Dendritic cell treated with granulocyte-macrophage colony-stimulating factor and Interleukin-4, amounts not matched to agents 40 ng/mL and 50 ng/mL, for 4 days (primary cell): Measurements from ENCODE around the gene PDE4C.

ENCODE experiments used
- H3K27ac Mint-ChIP-seq: one replicate; pipeline ENCODE4 v1.8.0; 2022; ENCODE audit warnings: mild to moderate bottlenecking, mixed read lengths
- H3K27me3 Mint-ChIP-seq: one replicate; pipeline ENCODE4 v1.8.0; 2022; ENCODE audit warnings: mild to moderate bottlenecking, mixed read lengths
- H3K36me3 Mint-ChIP-seq: one replicate; pipeline ENCODE4 v1.8.0; 2022; ENCODE audit warnings: low read depth, mixed read lengths
- H3K4me1 Mint-ChIP-seq: one replicate; pipeline ENCODE4 v1.8.0; 2022; ENCODE audit warnings: low read depth, mixed read lengths
- H3K4me3 Mint-ChIP-seq: one replicate; pipeline ENCODE4 v1.8.0; 2022; ENCODE audit warnings: mild to moderate bottlenecking, moderate library complexity, mixed read lengths
- H3K9me3 Mint-ChIP-seq: one replicate; pipeline ENCODE4 v1.8.0; 2022; ENCODE audit warnings: mixed read lengths
- intact Hi-C: fragments of 100-400 bp; cut with micrococcal nuclease; formaldehyde crosslinking; loops from one replicate; pipeline ENCODE4 v1.15.0; 2022

The PDE4C gene

DNA sequence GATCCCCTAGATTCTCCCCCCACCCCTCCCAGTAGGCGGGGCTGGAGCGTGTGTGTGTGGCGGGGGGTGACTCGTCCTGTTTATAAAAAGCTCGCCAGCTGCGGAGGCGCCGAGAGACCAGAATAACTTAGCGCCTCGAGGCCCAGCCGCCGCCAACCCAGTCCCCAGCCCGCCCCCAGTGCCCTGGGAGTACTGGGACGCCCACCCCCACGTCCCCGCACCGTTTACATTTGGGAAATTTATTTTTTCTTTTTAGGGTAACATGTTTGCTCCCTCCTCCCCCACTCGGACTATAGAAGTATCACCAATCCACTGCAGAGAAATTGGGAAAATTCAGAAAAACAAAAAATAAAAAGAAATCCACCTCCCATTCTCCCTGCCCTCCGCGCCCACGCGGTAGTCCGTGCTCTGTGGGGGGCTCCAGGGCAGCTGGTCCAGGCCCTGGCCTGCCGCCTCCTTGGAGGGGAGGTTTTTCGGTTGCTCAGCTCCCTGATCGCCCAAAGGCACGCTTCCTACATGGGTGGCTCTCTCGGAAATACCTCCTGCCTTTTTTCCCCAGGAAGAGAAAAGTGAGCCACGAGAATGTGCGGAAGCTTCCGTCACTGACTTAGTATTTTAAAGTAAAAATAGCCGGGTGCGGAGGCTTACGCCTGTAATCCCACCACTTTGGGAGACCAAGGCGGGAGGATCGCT lies 20.9 kb downstream of the PDE4C start:
- H3K27me3 Mint-ChIP-seq = peaks cover 36% of the 10 kb centered on the region
- intact Hi-C loops = loop anchor here (10.0 kb wide), 1 partner anchor 119 kb away; the partner anchor contains the start of gene LSM4
- peak overlapping the region; percentile 87 for H3K4me3 Mint-ChIP-seq
- H3K36me3 Mint-ChIP-seq = peaks cover 25% of the 10 kb centered on the region
- peaks cover 34% of the 10 kb centered on the region for H3K4me1 Mint-ChIP-seq
- H3K9me3 Mint-ChIP-seq = no peaks in the 10 kb centered on the region
- peak overlapping the region; percentile 94 for H3K27ac Mint-ChIP-seq

DNA sequence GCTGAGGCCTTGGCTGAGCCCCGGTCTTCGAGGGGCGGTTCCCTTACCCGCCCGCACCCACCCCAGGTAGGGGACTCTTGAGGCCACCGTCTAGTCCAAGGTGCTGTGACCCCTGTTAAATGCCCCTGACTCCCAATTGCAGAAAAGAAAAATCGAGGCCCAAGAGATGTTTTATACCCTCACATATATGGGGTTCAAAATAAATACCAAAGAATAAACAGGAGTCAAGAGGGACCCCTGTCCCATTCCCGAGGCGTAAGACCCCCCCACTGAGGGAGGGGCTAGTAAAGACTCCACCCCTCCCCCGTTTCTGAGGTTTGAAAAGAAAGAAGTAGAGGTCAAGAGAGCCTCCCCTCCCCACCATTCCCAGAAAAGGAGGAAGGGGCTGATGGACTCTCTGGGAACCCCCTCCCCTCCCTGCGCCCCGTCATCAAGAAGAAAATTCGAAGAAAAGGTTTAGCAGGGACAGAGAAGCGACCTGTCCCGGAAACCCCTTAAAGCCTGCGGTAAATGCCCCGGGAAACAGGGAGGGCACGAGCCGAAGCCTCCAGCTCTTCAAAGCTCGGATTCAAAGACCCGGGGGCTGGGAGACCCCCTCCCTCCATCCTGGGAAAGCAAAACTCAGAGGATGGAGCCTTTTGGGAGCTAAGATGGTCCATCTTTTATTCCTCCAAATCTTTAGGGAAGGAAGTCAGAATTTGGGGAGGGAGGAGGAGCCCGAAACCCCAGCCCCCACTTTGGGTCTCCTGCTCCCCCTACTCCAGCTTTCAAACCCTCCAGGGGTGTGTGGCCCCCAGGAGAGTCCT lies 21.6 kb downstream of the PDE4C start:
- H3K4me3 Mint-ChIP-seq = peak overlapping the region; percentile 87
- H3K4me1 Mint-ChIP-seq = peaks cover 34% of the 10 kb centered on the region
- peak overlapping the region; percentile 94 for H3K27ac Mint-ChIP-seq
- H3K36me3 Mint-ChIP-seq = peaks cover 32% of the 10 kb centered on the region
- peaks cover 28% of the 10 kb centered on the region for H3K27me3 Mint-ChIP-seq
- no peaks in the 10 kb centered on the region for H3K9me3 Mint-ChIP-seq
- intact Hi-C loops = loop anchor here (1.0 to 10.0 kb wide), 4 partner anchors 12 to 213 kb away; partner anchors contain the start of genes IFI30, LSM4 and SSBP4

DNA sequence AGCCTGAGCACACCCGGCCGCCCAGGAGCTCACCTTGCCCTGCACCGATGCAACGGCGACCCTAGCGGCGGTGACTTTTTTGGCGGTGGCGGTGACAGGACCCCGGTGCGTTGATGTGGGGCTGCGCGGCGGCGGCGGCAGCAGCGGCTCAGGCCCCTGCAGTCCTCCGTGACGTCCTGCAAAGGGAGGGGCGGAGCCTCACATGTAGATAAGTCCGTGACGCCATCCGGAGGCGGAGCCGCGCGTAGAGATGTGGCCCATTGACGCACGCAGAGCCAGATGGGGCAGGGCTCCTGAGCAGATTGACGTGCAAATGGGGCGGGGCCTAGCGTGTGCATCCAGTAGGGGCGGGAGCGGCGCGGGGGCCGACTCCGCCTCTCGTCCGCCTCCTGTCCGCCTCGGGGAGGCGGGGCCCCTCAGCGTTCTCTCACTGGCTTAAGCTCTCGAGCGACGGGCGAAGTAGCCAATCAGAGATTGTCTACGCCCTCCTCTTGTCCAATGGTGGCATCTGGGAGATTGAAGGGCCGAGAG lies 22.3 kb downstream of the PDE4C start, which contains the start of gene RAB3A:
Gene RAB3A, minus strand, starts transcription at position 180 of the 531 bp plus-strand sequence. CDS start 1,302 bp downstream, outside the sequence.
- Mint-ChIP-seq H3K4me1 (peaks cover 34% of the 10 kb centered on the region), H3K27ac (peak within 1 kb of the TSS; percentile 94), H3K27me3 (peaks cover 23% of the 10 kb centered on the region), H3K36me3 (peaks cover 39% of the 10 kb centered on the region), H3K9me3 (no peaks in the 10 kb centered on the region), H3K4me3 (peak within 1 kb of the TSS; percentile 93)
- intact Hi-C loops = loop anchor here (1.0 to 10.0 kb wide), 4 partner anchors 12 to 213 kb away; partner anchors contain the start of genes IFI30, LSM4 and SSBP4

DNA sequence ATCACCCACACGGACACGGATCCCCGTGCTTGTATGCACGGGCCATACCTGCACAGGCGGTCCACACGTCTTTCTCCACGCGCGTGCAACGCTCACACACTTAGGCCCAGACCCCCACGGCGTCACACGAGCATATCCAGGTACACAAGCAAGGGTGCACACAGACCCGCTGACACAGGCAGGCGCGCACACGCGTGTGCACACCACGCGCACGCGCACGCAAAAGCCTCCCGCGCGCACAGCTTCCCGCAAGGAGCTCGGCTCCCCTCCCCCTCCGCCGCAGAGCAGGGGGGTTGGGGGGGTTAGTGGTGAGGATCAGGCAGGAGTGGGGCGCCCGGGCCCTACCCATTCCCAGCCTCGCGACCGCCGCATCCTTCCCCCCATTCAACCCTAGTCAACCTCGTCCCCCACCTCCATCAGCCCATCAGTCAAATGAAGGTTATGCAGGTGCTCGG lies 22.8 kb downstream of the PDE4C start:
- Mint-ChIP-seq H3K27me3 (peaks cover 18% of the 10 kb centered on the region), H3K9me3 (no peaks in the 10 kb centered on the region), H3K27ac (peak overlapping the region; percentile 94), H3K36me3 (peaks cover 44% of the 10 kb centered on the region), H3K4me3 (peak overlapping the region; percentile 93), H3K4me1 (peaks cover 34% of the 10 kb centered on the region)
- intact Hi-C loops = loop anchor here (5.0 to 10.0 kb wide), 2 partner anchors 121 to 214 kb away; partner anchors contain the start of genes LSM4 and SSBP4

DNA sequence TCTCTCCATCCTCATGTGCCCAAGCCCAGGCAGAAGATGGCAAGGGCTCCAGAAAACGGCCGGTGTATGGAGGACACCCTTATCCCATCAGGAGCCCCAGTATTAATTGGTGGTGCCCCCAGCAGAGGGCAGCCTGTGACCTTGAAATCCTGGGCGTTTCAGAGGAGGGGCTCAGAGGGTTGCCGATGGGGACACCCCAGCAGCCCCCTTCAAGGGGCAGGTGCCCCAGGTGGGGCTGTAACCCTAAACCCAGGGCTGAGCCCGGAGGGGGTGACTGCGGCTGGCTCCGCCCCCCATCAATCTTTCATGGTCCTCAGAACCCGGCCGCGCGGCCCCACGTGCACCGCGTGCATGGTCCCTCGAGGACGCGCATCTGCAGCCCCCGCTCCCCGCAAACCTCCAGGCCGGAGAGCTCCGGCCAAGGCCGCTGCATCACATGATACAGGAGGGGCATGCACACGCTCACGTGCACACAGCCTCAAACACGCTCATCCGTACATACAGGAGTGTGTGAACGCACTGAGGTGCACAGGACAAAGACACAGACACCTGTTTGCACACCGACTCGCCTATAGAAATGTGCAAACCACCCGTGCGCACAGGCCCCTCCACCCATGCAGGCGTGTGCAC lies 23.3 kb downstream of the PDE4C start:
- intact Hi-C loops = loop anchor here (5.0 to 10.0 kb wide), 2 partner anchors 122 to 214 kb away; partner anchors contain the start of genes LSM4 and SSBP4
- Mint-ChIP-seq H3K4me3 (peak overlapping the region; percentile 93), H3K27ac (peak overlapping the region; percentile 94)

DNA sequence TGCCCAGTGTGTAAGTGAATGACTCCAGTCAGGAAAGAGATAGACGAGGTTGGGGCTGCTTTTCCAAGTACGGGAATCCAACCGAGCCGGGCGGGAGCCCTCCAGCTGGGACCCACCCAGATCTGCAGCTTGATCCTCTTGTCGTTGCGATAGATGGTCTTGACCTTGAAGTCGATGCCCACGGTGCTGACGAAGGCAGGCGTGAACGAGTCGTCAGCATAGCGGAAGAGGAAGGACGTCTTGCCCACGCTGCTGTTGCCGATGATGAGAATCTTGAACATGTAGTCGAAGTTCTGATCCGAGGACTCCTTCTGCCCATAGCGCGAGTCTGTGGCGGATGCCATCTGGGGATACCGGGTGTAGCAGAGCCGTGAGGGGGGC lies 23.9 kb downstream of the PDE4C start:
- intact Hi-C loops = loop anchor here (5.0 to 10.0 kb wide), 2 partner anchors 122 to 215 kb away; partner anchors contain the start of genes LSM4 and SSBP4
- Mint-ChIP-seq H3K27me3 (peaks cover 13% of the 10 kb centered on the region), H3K4me1 (peaks cover 34% of the 10 kb centered on the region), H3K36me3 (peaks cover 54% of the 10 kb centered on the region), H3K27ac (peak overlapping the region; percentile 94), H3K9me3 (no peaks in the 10 kb centered on the region), H3K4me3 (peak overlapping the region; percentile 14)

More for the DNA sequence above, 23.3 kb downstream of the PDE4C start:
- peaks cover 49% of the 10 kb centered on the region for H3K36me3 Mint-ChIP-seq
- peaks cover 14% of the 10 kb centered on the region for H3K27me3 Mint-ChIP-seq
- H3K4me1 Mint-ChIP-seq = peaks cover 34% of the 10 kb centered on the region
- no peaks in the 10 kb centered on the region for H3K9me3 Mint-ChIP-seq

DNA sequence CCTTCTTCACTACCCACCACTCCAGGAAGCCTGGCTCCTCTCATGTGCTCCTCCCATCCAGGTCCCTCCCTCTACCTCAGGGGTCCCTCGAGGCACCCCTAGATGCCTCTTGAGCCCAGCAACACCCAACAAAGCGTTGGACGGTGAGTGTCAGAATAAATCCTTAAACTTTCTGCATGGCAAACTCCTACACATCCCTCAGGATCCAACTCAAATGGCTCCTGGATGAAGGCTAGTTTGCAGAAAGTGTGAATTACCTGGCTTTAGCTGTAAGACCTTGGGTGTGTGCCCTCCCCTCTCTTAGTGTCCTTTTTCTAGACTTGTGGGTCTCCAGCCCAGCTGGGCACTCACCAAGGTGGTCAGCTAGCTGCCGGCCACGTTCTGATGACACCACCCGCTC lies 27.9 kb downstream of the PDE4C start:
- intact Hi-C loops = no loop called here
- peaks cover 80% of the 10 kb centered on the region for H3K36me3 Mint-ChIP-seq
- H3K4me3 Mint-ChIP-seq = no peak overlapping the region
- peaks cover 34% of the 10 kb centered on the region for H3K4me1 Mint-ChIP-seq
- no peaks in the 10 kb centered on the region for H3K9me3 Mint-ChIP-seq
- peaks cover 9% of the 10 kb centered on the region for H3K27me3 Mint-ChIP-seq
- H3K27ac Mint-ChIP-seq = no peak overlapping the region

DNA sequence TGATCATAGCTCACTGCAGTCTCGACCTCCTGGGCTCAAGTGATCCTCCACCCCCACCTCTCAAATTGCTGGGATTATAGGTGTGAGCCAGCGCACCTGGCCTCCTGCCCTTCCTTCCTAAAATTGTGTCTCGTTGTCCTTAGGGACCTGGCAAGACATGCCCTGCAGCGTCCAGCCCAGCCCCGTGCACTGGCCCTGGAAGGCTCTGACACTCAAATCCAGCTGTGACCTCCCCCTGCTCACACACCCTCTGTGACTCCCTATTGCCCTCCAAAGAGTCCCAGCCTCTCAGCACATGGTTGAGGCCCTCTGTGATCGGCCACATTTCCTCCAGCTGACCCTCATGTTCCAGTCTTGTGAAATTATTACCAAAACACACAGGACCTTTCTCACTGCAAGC lies 28.3 kb downstream of the PDE4C start:
- Mint-ChIP-seq H3K9me3 (no peaks in the 10 kb centered on the region), H3K27ac (no peak overlapping the region), H3K4me3 (no peak overlapping the region), H3K27me3 (peaks cover 4% of the 10 kb centered on the region), H3K4me1 (peaks cover 29% of the 10 kb centered on the region), H3K36me3 (peaks cover 82% of the 10 kb centered on the region)
- intact Hi-C loops = no loop called here

DNA sequence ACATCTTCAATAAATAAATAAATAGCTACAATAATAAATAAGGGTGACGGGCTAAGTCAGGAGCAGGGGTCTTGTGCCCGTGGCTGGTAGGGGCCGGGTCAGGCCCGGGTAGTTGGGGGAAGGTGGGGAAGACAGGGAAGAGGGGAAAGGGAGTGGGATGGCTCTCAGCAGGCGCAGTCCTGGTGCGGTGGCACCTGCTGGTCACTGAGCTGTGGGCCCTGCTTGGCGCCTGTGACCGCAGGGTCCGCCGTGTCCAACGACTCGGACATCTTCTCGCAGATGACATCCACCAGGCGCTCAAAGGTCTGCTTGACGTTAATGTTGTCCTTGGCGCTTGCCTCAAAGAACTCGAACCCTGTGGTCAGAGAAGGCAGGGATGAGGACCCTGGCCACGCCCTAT lies 28.9 kb downstream of the PDE4C start:
- Mint-ChIP-seq H3K4me1 (peaks cover 23% of the 10 kb centered on the region), H3K27ac (no peak overlapping the region), H3K27me3 (peaks cover 4% of the 10 kb centered on the region), H3K36me3 (peaks cover 80% of the 10 kb centered on the region), H3K4me3 (no peak overlapping the region), H3K9me3 (no peaks in the 10 kb centered on the region)
- intact Hi-C loops = no loop called here

DNA sequence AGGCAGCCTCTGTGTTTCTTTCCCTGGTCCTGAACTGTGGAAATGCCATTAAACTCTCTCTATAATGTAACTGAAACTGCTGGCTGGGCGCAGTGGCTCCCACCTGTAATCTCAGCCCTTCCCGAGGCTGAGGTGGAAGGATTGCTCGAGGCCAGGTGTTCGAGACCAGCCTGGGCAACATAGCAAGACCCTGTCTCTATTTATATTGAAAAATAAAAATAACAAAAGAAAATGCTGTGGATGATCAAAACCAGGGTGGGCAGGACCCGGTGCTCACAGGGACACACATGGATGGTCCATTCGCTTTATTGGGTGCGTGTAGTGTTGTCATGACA lies 29.8 kb downstream of the PDE4C start:
- no peaks in the 10 kb centered on the region for H3K9me3 Mint-ChIP-seq
- intact Hi-C loops = no loop called here
- H3K36me3 Mint-ChIP-seq = peaks cover 72% of the 10 kb centered on the region
- H3K4me3 Mint-ChIP-seq = no peak overlapping the region
- no peaks in the 10 kb centered on the region for H3K27me3 Mint-ChIP-seq
- peaks cover 17% of the 10 kb centered on the region for H3K4me1 Mint-ChIP-seq
- H3K27ac Mint-ChIP-seq = peak overlapping the region; percentile 22

DNA sequence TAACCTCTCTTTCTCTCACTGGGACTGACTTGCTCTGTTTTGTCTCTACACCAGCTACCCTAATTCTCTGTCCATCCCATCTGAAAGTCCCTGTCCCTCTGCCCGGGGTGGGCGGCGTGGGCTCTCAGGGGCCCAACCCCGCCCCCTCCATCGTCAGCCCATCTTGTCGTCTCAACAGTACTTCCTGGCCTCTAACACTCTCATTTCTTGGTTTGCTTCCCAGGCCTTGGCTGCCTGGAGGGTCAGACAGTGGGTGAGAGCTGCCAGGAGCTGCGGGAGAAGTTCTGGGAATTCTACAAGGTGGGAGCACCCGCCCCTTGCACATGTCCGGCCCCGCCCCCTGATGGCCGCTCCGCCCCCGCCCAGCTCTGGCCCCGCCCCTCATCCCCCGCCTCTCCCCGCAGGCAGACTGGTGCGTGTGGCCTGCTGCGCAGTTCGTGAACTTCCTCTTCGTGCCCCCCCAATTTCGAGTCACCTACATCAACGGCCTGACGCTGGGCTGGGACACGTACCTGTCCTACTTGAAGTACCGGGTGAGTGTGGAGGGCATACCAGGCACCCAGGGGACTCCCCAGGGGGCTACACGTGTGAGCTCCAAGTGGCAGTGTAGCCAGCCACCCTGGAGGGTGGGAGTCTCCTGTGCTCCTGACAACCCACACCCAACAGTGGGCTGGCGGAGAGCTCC lies 31.5 kb downstream of the PDE4C start:
- Mint-ChIP-seq H3K27ac (peak overlapping the region; percentile 92), H3K36me3 (peaks cover 60% of the 10 kb centered on the region), H3K9me3 (no peaks in the 10 kb centered on the region), H3K4me3 (peak overlapping the region; percentile 86), H3K4me1 (peaks cover 17% of the 10 kb centered on the region), H3K27me3 (no peaks in the 10 kb centered on the region)
- intact Hi-C loops = no loop called here

DNA sequence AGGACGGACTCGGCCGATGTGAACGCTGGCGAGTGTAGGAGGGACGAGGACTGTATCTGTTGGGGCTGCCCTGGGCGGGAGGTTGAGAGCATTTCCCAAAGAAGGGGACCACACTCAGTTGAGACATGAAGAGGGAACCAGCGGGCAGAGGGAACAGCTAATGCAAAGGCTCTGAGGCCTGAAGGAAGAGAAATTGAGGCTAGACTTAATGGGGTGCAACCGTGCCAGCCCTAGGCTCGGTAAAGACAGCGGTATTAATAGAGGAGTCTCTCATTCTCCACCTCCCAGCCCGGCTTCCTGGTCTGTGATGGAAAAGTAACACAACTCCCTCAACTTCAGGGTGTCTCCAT lies 32.1 kb downstream of the PDE4C start:
- Mint-ChIP-seq H3K36me3 (peaks cover 55% of the 10 kb centered on the region), H3K27ac (peak overlapping the region; percentile 92), H3K9me3 (no peaks in the 10 kb centered on the region), H3K27me3 (no peaks in the 10 kb centered on the region), H3K4me1 (peaks cover 17% of the 10 kb centered on the region), H3K4me3 (peak overlapping the region; percentile 86)
- intact Hi-C loops = no loop called here
